Smooth muscle cell (in vitro differentiated cells): ENCODE measurements around the gene NR5A1. TPM values are rescaled to one million over a fixed set of nuclear protein-coding genes. Genes with fewer than 3 reads are reported as not detected.

Experiments
- DNase-seq: peaks from one replicate; lab custom pipeline; 2025; ENCODE audit not compliant: unreplicated experiment; lab: John Stamatoyannopoulos, UW
- H2AFZ ChIP-seq: fragments of 200-600 bp; sonication (generic); 2 replicates; pipeline ENCODE4 v1.6.0; 2016; ENCODE audit warnings: antibody characterized with exemption, low read depth, mild to moderate bottlenecking
- H3F3A ChIP-seq: fragments of 200-600 bp; sonication (generic); 2 replicates; pipeline ENCODE4 v1.6.0; 2017; ENCODE audit warnings: antibody characterized with exemption, low read depth
- H3K27ac ChIP-seq: fragments of 200-600 bp; sonication (generic); 2 replicates; pipeline ENCODE4 v1.5.1; 2016; ENCODE audit warnings: low read depth, mild to moderate bottlenecking
- H3K27me3 ChIP-seq: fragments of 200-600 bp; sonication (generic); 2 replicates; pipeline ENCODE4 v1.6.1; 2016; ENCODE audit warnings: low read depth, mild to moderate bottlenecking
- H3K36me3 ChIP-seq: fragments of 200-600 bp; sonication (generic); 2 replicates; pipeline ENCODE4 v1.5.1; 2016; ENCODE audit warnings: low read depth
- H3K4me1 ChIP-seq: fragments of 200-600 bp; sonication (generic); 2 replicates; pipeline ENCODE4 v1.5.1; 2016; ENCODE audit warnings: low read depth
- H3K4me2 ChIP-seq: fragments of 200-600 bp; sonication (generic); 2 replicates; pipeline ENCODE4 v1.6.0; 2016; ENCODE audit warnings: mild to moderate bottlenecking
- H3K4me3 ChIP-seq: fragments of 200-600 bp; sonication (generic); 2 replicates; pipeline ENCODE4 v1.5.1; 2016; ENCODE audit warnings: mild to moderate bottlenecking
- H3K79me2 ChIP-seq: fragments of 200-600 bp; sonication (generic); 2 replicates; pipeline ENCODE4 v1.6.0; 2016; ENCODE audit warnings: low read depth, mild to moderate bottlenecking
- H3K9ac ChIP-seq: fragments of 200-600 bp; sonication (generic); 2 replicates; pipeline ENCODE4 v1.6.0; 2016; ENCODE audit warnings: low read depth
- H3K9me3 ChIP-seq: fragments of 200-600 bp; sonication (generic); replicated peaks from 2 replicates; pipeline ENCODE4 v1.5.1; 2016; ENCODE audit warnings: low read depth
- H4K20me1 ChIP-seq: fragments of 200-600 bp; sonication (generic); 2 replicates; pipeline ENCODE4 v1.6.0; 2016; ENCODE audit warnings: low read depth
- WGBS: methylation state at CpG from one replicate; pipeline ENCODE4 v1.1.7; 2016; ENCODE audit warnings: low lambda C conversion rate; 5-methylcytosine and 5-hydroxymethylcytosine counted together
- polyA plus RNA-seq: library from polyadenylated mRNA; unstranded; fragments of >200 nt; fragmentation: Nextera tagmentation; extraction: Ambion mirVana; gene quantifications from 2 replicates; pipeline ENCODE4 v1.2.1, GENCODE V29; 2016
- total RNA-seq: library from RNA; depleted of rRNA; stranded (reverse); fragments of >200 nt; gene quantifications from 2 replicates; pipeline ENCODE4 v1.2.3, GENCODE V29; 2014
- TF ChIP-seq, protein P1 (sequence below): fragments of 200-600 bp; sonication (generic); IDR thresholded peaks from 2 replicates; pipeline ENCODE4 v1.5.1; 2017; ENCODE audit warnings: borderline replicate concordance, mild to moderate bottlenecking, antibody characterized with exemption; ENCODE audit not compliant: insufficient read depth, poor library complexity, severe bottlenecking

Gene NR5A1
- not detected in 2 replicates for total RNA-seq
- 0.07 TPM in 1 of 2 replicates, not detected in the other for polyA plus RNA-seq

DNA sequence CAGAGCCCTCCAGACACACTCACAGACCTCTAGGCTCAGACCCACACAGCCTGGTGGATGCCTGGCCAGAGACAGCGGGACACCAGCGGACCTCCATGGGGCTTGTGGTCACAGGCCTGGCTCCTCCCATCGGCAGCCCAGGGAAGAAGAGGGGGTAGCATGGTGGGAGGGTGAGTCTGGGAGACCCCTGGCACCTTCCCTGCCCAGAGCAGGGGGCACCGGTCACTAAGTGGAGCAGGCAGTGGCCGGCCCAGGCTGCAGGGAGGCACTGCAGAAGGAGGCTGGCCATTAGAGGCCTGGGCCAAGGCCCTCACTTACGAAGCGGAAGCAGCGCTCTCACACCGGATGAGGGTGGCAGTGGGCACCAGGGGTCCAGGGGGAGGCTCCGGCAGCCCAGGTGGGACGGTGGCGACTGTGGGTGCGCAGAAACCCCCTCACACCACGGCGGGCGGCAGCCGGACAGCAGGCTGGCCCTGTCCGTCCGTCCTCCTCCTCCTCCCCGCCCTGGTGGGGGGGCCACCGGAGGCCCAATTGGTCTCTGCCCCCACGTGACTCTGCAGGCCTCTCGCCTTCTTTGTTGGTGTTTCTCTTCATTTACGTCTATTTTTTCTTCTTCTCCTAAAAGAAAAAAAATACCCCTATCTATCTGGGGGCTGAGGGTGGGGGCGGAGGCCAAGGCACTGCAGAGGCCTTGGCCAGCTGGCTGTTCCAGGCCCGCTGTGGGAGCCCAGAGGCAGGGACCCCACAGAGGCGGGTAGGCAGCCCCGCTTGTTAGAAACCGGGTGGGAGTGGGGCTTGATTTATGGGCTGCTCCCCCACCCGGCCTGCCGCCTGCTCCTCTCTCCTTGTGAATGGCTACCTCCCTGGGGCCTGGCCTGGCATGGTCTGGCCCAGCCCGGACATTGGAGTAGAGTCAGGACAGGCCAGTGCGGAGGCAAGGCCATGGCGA, at the start of gene NR5A1:
Gene NR5A1, minus strand, starts transcription at position 469 of the 949 bp plus-strand sequence. CDS start 4,004 bp downstream, outside the sequence.
- Histone ChIP-seq H3K4me1 (no peaks in the 10 kb centered on the region), H3K27me3 (peaks cover 37% of the 10 kb centered on the region), H3K4me2 (no peak within 1 kb of the TSS), H3F3A (no peaks in the 10 kb centered on the region), H4K20me1 (no peaks in the 10 kb centered on the region), H3K9ac (no peak within 1 kb of the TSS), H3K9me3 (no peaks in the 10 kb centered on the region), H2AFZ (no peak within 1 kb of the TSS), H3K36me3 (no peaks in the 10 kb centered on the region), H3K27ac (no peak within 1 kb of the TSS), H3K79me2 (no peaks in the 10 kb centered on the region), H3K4me3 (no peak within 1 kb of the TSS)
- DNase-seq: no peak
- TF ChIP-seq, protein P1, sequence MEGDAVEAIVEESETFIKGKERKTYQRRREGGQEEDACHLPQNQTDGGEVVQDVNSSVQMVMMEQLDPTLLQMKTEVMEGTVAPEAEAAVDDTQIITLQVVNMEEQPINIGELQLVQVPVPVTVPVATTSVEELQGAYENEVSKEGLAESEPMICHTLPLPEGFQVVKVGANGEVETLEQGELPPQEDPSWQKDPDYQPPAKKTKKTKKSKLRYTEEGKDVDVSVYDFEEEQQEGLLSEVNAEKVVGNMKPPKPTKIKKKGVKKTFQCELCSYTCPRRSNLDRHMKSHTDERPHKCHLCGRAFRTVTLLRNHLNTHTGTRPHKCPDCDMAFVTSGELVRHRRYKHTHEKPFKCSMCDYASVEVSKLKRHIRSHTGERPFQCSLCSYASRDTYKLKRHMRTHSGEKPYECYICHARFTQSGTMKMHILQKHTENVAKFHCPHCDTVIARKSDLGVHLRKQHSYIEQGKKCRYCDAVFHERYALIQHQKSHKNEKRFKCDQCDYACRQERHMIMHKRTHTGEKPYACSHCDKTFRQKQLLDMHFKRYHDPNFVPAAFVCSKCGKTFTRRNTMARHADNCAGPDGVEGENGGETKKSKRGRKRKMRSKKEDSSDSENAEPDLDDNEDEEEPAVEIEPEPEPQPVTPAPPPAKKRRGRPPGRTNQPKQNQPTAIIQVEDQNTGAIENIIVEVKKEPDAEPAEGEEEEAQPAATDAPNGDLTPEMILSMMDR: no peak
- WGBS: 95% methylated on average over 26 of the region's 34 CpGs

DNA sequence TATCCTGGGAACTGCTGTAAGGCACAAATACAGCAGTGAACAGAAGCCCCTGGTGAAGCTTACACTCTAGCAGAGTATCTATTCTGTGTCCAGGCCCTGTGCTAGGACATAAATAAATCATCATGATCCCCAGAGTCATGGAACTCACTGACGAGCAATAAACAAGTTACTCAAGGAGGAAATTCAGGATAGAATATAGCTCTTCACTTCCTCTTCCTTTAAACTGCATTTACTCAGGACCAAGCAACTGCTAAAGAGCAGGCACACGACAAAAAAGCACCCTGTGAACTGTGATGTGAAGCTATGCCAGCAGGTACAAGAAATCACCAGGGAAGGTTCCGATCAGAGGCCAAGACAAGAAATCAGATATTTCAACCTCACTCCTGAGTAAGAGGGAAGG, 47.8 kb upstream of the NR5A1 start:
- TF ChIP-seq, protein P1: no peak
- Histone ChIP-seq H3K79me2 (no peaks in the 10 kb centered on the region), H3K4me2 (no peak overlapping the region), H4K20me1 (no peaks in the 10 kb centered on the region), H3K9ac (no peak overlapping the region), H3K4me1 (no peaks in the 10 kb centered on the region), H3K4me3 (no peak overlapping the region), H2AFZ (no peak overlapping the region), H3K9me3 (no peaks in the 10 kb centered on the region), H3K27ac (no peak overlapping the region), H3K36me3 (no peaks in the 10 kb centered on the region), H3F3A (no peaks in the 10 kb centered on the region), H3K27me3 (no peaks in the 10 kb centered on the region)
- DNase-seq: no peak
- WGBS: 64% methylated on average over 3 of the region's 3 CpGs

DNA sequence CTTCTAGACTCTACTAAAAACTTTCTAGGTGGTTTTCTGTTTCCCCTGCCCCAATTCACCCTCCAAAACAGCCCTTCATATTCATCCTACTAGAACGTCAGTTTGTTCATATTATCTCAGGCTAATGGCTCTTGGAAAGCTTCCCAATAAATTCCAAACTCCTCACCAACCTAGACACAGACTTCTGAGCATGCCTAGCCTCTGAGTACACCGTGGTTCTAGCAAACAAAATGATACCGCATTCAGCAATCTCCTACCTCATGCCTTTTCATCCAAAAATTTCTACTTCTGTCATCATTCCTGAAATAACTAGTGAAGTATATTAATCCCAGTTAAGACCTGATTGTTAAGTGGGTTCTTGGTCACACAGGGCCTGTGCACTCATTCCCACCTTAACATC, 46.5 kb upstream of the NR5A1 start:
- TF ChIP-seq, protein P1: no peak
- H3K4me2 ChIP-seq: no peak overlapping the region
- no peak overlapping the region for H3K9ac ChIP-seq
- H3K27ac ChIP-seq: no peak overlapping the region
- H2AFZ ChIP-seq: no peak overlapping the region
- H3K9me3 ChIP-seq: no peaks in the 10 kb centered on the region
- no peak for DNase-seq
- WGBS: 25% methylated on average over 3 of the region's 3 CpGs
- H3K36me3 ChIP-seq: no peaks in the 10 kb centered on the region
- H3K79me2 ChIP-seq: no peaks in the 10 kb centered on the region
- H3K4me1 ChIP-seq: no peaks in the 10 kb centered on the region
- H3K4me3 ChIP-seq: no peak overlapping the region
- H3K27me3 ChIP-seq: no peaks in the 10 kb centered on the region
- no peaks in the 10 kb centered on the region for H4K20me1 ChIP-seq
- no peaks in the 10 kb centered on the region for H3F3A ChIP-seq
